Activated CD4-positive, alpha-beta T cell treated with anti-CD3 and anti-CD28 coated beads for 24 hours (primary cell): ENCODE results near the gene TRIM7.
"Not testable (repeated sequence)": the region's sequence is repeated elsewhere in the genome, so short reads cannot be mapped to it uniquely, and the experiment has no call there.

Experiments used
- DNase-seq, 2 donors: peaks; one replicate each; pipeline ENCODE4 v3.0.0-alpha.2; 2020; ENCODE audit warnings: low read depth in 2 of 2

The TRIM7 gene

GRCh38 chr5:181212934-181213333 is 7.9 kb upstream of the TRIM7 start:
- DNase-seq, result no peak

GRCh38 chr5:181212080-181212479 is 7.1 kb upstream of the TRIM7 start:
- DNase-seq, result no peak

GRCh38 chr5:181211208-181211607 is 6.2 kb upstream of the TRIM7 start:
- no peak for DNase-seq

GRCh38 chr5:181210698-181211097 is 5.7 kb upstream of the TRIM7 start:
- DNase-seq, result not testable (repeated sequence)

- not testable (repeated sequence) for DNase-seq
Observed at GRCh38 chr5:181210148-181210547, 5.2 kb upstream of the TRIM7 start.

GRCh38 chr5:181209006-181209405 is 4.0 kb upstream of the TRIM7 start:
- DNase-seq, result not testable (repeated sequence)

GRCh38 chr5:181207960-181208253 is 2.9 kb upstream of the TRIM7 start:
- DNase-seq, result no peak

- DNase-seq, result peak; percentile 87 to 95
Observed at GRCh38 chr5:181207214-181207959, 2.4 kb upstream of the TRIM7 start.

GRCh38 chr5:181205761-181206649 is 1.0 kb upstream of the TRIM7 start:
- no peak for DNase-seq

- DNase-seq, result no peak
Observed at GRCh38 chr5:181204113-181204825, 727 bp downstream of the TRIM7 start.

GRCh38 chr5:181203777-181204112 is 1.3 kb downstream of the TRIM7 start:
- no peak for DNase-seq

- no peak for DNase-seq
Observed at GRCh38 chr5:181203093-181203711, 1.8 kb downstream of the TRIM7 start.

GRCh38 chr5:181200816-181201215 is 4.2 kb downstream of the TRIM7 start:
- DNase-seq, result no peak

- DNase-seq, result no peak
Observed at GRCh38 chr5:181199881-181200638, 4.9 kb downstream of the TRIM7 start.

GRCh38 chr5:181198905-181199519 is 6.0 kb downstream of the TRIM7 start:
- no peak for DNase-seq

GRCh38 chr5:181198106-181198685 is 6.8 kb downstream of the TRIM7 start:
- no peak for DNase-seq

- no peak for DNase-seq
Observed at GRCh38 chr5:181197326-181197951, 7.6 kb downstream of the TRIM7 start.

- DNase-seq, result no peak
Observed at GRCh38 chr5:181195249-181195761, 9.7 kb downstream of the TRIM7 start.

GRCh38 chr5:181194489-181195248 is 10.3 kb downstream of the TRIM7 start:
- DNase-seq, result no peak
